ENCODE measurements around the gene NPY4R. TPM values are rescaled to one million over a fixed set of nuclear protein-coding genes. Genes with fewer than 3 reads are reported as not detected.
"Not testable (repeated sequence)": the region's sequence is repeated elsewhere in the genome, so short reads cannot be mapped to it uniquely, and the experiment has no call there.

Gene NPY4R
- total RNA-seq, 1 experiment from 2014 or later, result not detected

GRCh38 chr10:46418283-46418682 is 47.5 kb downstream of the NPY4R start:
- H3K79me2 ChIP-seq (ENCODE audit: low read length); H3K27ac ChIP-seq (ENCODE audit: low read length); H2AFZ ChIP-seq (ENCODE audit: low read length); H3K4me3 ChIP-seq (ENCODE audit: low read length); H4K20me1 ChIP-seq (ENCODE audit: insufficient read depth, low read depth, low read length); H3K9ac ChIP-seq (ENCODE audit: low read length); H3K27me3 ChIP-seq (ENCODE audit: low read length); H3K9me3 ChIP-seq (ENCODE audit: low read length); H3K36me3 ChIP-seq (ENCODE audit: insufficient read depth, low read length); H3K4me1 ChIP-seq (ENCODE audit: low read length); H3K4me2 ChIP-seq (ENCODE audit: low read depth, low read length, poor library complexity, severe bottlenecking); DNase-seq; H3K9me2 ChIP-seq (replicated peaks; ENCODE audit: insufficient read depth, low read length): not testable (repeated sequence)

GRCh38 chr10:46415291-46415690 is 50.5 kb downstream of the NPY4R start:
- not testable (repeated sequence) for H3K4me2 ChIP-seq (ENCODE audit: low read depth, low read length, poor library complexity, severe bottlenecking); H3K9ac ChIP-seq (ENCODE audit: low read length); DNase-seq; H3K4me3 ChIP-seq (ENCODE audit: low read length); H3K9me2 ChIP-seq (replicated peaks; ENCODE audit: insufficient read depth, low read length); H3K79me2 ChIP-seq (ENCODE audit: low read length); H4K20me1 ChIP-seq (ENCODE audit: insufficient read depth, low read depth, low read length); H3K27me3 ChIP-seq (ENCODE audit: low read length); H3K36me3 ChIP-seq (ENCODE audit: insufficient read depth, low read length); H3K27ac ChIP-seq (ENCODE audit: low read length); H3K9me3 ChIP-seq (ENCODE audit: low read length); H2AFZ ChIP-seq (ENCODE audit: low read length); H3K4me1 ChIP-seq (ENCODE audit: low read length)

GRCh38 chr10:46412665-46413064 is 53.1 kb downstream of the NPY4R start:
- H3K4me1 ChIP-seq (ENCODE audit: low read length); H3K27ac ChIP-seq (ENCODE audit: low read length); H3K4me3 ChIP-seq (ENCODE audit: low read length); H3K9me2 ChIP-seq (replicated peaks; ENCODE audit: insufficient read depth, low read length); H3K9ac ChIP-seq (ENCODE audit: low read length); DNase-seq; H3K9me3 ChIP-seq (ENCODE audit: low read length); H3K36me3 ChIP-seq (ENCODE audit: insufficient read depth, low read length); H3K27me3 ChIP-seq (ENCODE audit: low read length); H3K79me2 ChIP-seq (ENCODE audit: low read length); H2AFZ ChIP-seq (ENCODE audit: low read length); H3K4me2 ChIP-seq (ENCODE audit: low read depth, low read length, poor library complexity, severe bottlenecking); H4K20me1 ChIP-seq (ENCODE audit: insufficient read depth, low read depth, low read length): not testable (repeated sequence)

- not testable (repeated sequence) for H3K9me2 ChIP-seq (replicated peaks; ENCODE audit: insufficient read depth, low read length); H3K4me3 ChIP-seq (ENCODE audit: low read length); H3K9me3 ChIP-seq (ENCODE audit: low read length); DNase-seq; H4K20me1 ChIP-seq (ENCODE audit: insufficient read depth, low read depth, low read length); H3K4me1 ChIP-seq (ENCODE audit: low read length); H3K4me2 ChIP-seq (ENCODE audit: low read depth, low read length, poor library complexity, severe bottlenecking); H3K36me3 ChIP-seq (ENCODE audit: insufficient read depth, low read length); H3K27ac ChIP-seq (ENCODE audit: low read length); H3K27me3 ChIP-seq (ENCODE audit: low read length); H3K9ac ChIP-seq (ENCODE audit: low read length); H3K79me2 ChIP-seq (ENCODE audit: low read length); H2AFZ ChIP-seq (ENCODE audit: low read length)
Observed at GRCh38 chr10:46411123-46411522, 54.6 kb downstream of the NPY4R start.

Other genes with a start within 250 kb of the NPY4R start
- gene ANTXRL, start 179.0 kb downstream of the NPY4R start, total RNA-seq (2014; rRNA removed; shearing (Covaris generic); ENCODE audit: low replicate concordance), result not detected in 2 replicates
- gene ANXA8L1, start 90.2 kb downstream of the NPY4R start, total RNA-seq (2014; rRNA removed; shearing (Covaris generic); ENCODE audit: low replicate concordance), result not detected in 2 replicates
- not detected in 2 replicates for gene GPRIN2, start 90.7 kb upstream of the NPY4R start, total RNA-seq (2014; rRNA removed; shearing (Covaris generic); ENCODE audit: low replicate concordance)
- 0.60 TPM in 1 of 2 replicates, not detected in the other for gene SYT15, start 113.2 kb upstream of the NPY4R start, total RNA-seq (2014; rRNA removed; shearing (Covaris generic); ENCODE audit: low replicate concordance)